Measurements from ENCODE around the gene FBLIM1. TPM values are rescaled to one million over a fixed set of nuclear protein-coding genes. Genes with fewer than 3 reads are reported as not detected.

Gene FBLIM1
- total RNA-seq, 1 donor from 2014 or later, result not detected

DNA sequence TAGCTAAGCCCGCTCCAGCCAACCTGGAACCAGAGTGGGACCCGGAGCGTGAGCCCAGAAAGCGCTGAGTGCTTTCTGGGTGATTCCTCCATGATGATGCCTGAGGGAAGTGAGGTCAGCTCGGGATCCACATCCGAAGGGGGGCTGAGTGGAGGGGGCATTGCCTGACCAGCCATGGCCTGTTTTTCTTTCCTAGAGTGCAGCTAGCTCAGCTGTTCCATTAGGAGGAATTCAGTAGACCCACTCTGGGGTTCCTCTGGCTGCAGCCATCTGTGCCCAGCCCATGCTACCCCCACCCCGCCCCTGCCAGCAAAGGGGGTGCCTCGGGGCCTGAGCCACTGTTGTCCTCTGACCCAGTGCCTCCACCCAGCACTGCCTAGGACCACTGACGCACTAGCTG lies 32.1 kb upstream of the FBLIM1 start:
- Mint-ChIP-seq H3K4me1 (no peaks in the 10 kb centered on the region), H3K36me3 (ENCODE audit: low read depth) (peaks cover 21% of the 10 kb centered on the region), H3K27me3 (no peaks in the 10 kb centered on the region), H3K27ac (no peak overlapping the region), H3K9me3 (no peaks in the 10 kb centered on the region), H3K4me3 (no peak overlapping the region)
- no peak for DNase-seq
- intact Hi-C loops (cut with micrococcal nuclease), result no loop called here

- DNase-seq, result no peak
- H3K4me1 Mint-ChIP-seq, result no peaks in the 10 kb centered on the region
- no peak overlapping the region for H3K27ac Mint-ChIP-seq
- no peak overlapping the region for H3K4me3 Mint-ChIP-seq
- peaks cover 21% of the 10 kb centered on the region for H3K36me3 Mint-ChIP-seq (ENCODE audit: low read depth)
- intact Hi-C loops (cut with micrococcal nuclease), result no loop called here
- no peaks in the 10 kb centered on the region for H3K9me3 Mint-ChIP-seq
- no peaks in the 10 kb centered on the region for H3K27me3 Mint-ChIP-seq
These were observed 31.6 kb upstream of the FBLIM1 start for GRCh38 chr1:15727021-15727420.

DNA sequence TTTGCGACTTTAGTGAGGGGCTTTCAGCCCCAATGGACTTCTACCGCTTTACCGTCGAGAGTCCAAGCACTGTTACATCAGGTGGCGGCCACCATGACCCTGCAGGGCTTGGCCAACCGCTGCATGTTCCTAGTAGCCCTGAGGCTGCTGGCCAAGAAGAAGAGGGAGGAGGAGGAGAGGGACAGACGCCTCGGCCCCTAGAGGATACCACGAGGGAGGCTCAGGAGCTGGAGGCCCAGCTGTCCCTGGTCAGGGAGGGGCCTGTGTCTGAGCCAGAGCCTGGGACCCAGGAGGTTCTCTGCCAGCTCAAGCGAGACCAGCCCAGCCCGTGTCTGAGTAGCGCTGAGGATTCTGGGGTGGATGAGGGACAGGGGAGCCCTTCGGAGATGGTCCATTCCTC lies 31.2 kb upstream of the FBLIM1 start:
- intact Hi-C loops (cut with micrococcal nuclease), result no loop called here
- no peak overlapping the region for H3K4me3 Mint-ChIP-seq
- H3K27me3 Mint-ChIP-seq, result no peaks in the 10 kb centered on the region
- DNase-seq, result no peak
- H3K9me3 Mint-ChIP-seq, result no peaks in the 10 kb centered on the region
- H3K27ac Mint-ChIP-seq, result no peak overlapping the region
- H3K4me1 Mint-ChIP-seq, result no peaks in the 10 kb centered on the region
- H3K36me3 Mint-ChIP-seq (ENCODE audit: low read depth), result peaks cover 23% of the 10 kb centered on the region

GRCh38 chr1:15727866-15728534 lies 30.6 kb upstream of the FBLIM1 start:
- H3K9me3 Mint-ChIP-seq, result no peaks in the 10 kb centered on the region
- H3K4me1 Mint-ChIP-seq, result no peaks in the 10 kb centered on the region
- no peak for DNase-seq
- intact Hi-C loops (cut with micrococcal nuclease), result no loop called here
- H3K4me3 Mint-ChIP-seq, result no peak overlapping the region
- H3K27me3 Mint-ChIP-seq, result no peaks in the 10 kb centered on the region
- H3K36me3 Mint-ChIP-seq (ENCODE audit: low read depth), result peaks cover 20% of the 10 kb centered on the region
- no peak overlapping the region for H3K27ac Mint-ChIP-seq

- Mint-ChIP-seq H3K27me3 (no peaks in the 10 kb centered on the region), H3K27ac (no peak overlapping the region), H3K9me3 (no peaks in the 10 kb centered on the region), H3K4me3 (no peak overlapping the region), H3K4me1 (no peaks in the 10 kb centered on the region), H3K36me3 (ENCODE audit: low read depth) (peaks cover 24% of the 10 kb centered on the region)
- no peak for DNase-seq
- intact Hi-C loops (cut with micrococcal nuclease), result no loop called here
These were observed 29.5 kb upstream of the FBLIM1 start for GRCh38 chr1:15728937-15729657.

GRCh38 chr1:15730423-15730822 lies 28.2 kb upstream of the FBLIM1 start:
- intact Hi-C loops (cut with micrococcal nuclease), result no loop called here
- no peak for DNase-seq
- H3K9me3 Mint-ChIP-seq, result no peaks in the 10 kb centered on the region
- peaks cover 24% of the 10 kb centered on the region for H3K36me3 Mint-ChIP-seq (ENCODE audit: low read depth)
- H3K4me1 Mint-ChIP-seq, result no peaks in the 10 kb centered on the region
- H3K27me3 Mint-ChIP-seq, result no peaks in the 10 kb centered on the region
- no peak overlapping the region for H3K27ac Mint-ChIP-seq
- no peak overlapping the region for H3K4me3 Mint-ChIP-seq

DNA sequence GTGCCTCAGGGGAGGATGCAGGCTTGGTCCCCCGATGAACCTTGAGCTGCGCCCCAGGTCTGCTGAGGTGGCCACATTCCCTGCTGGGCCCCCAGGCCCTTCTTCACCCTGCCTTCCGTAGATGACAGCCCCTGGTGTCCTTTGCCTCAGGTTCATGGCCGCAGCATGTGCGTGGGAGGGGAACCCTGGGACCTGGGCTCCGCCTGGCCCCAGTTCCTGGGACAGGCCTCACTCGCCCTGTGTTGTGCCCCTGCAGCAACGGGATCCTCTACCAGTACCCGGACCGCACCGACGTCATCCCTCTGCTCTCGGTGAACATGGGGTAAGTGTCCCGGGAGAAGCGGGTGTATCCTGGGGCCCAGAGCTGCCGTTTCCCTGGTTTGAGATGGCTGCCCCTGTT lies 27.7 kb upstream of the FBLIM1 start:
- Mint-ChIP-seq H3K4me3 (no peak overlapping the region), H3K36me3 (ENCODE audit: low read depth) (peaks cover 24% of the 10 kb centered on the region), H3K4me1 (no peaks in the 10 kb centered on the region), H3K27ac (no peak overlapping the region), H3K27me3 (no peaks in the 10 kb centered on the region), H3K9me3 (no peaks in the 10 kb centered on the region)
- DNase-seq, result no peak
- intact Hi-C loops (cut with micrococcal nuclease), result no loop called here

- H3K4me3 Mint-ChIP-seq, result no peak overlapping the region
- H3K9me3 Mint-ChIP-seq, result no peaks in the 10 kb centered on the region
- no peaks in the 10 kb centered on the region for H3K4me1 Mint-ChIP-seq
- no peak for DNase-seq
- intact Hi-C loops (cut with micrococcal nuclease), result no loop called here
- H3K27me3 Mint-ChIP-seq, result no peaks in the 10 kb centered on the region
- peaks cover 19% of the 10 kb centered on the region for H3K36me3 Mint-ChIP-seq (ENCODE audit: low read depth)
- H3K27ac Mint-ChIP-seq, result no peak overlapping the region
These were observed 26.6 kb upstream of the FBLIM1 start for GRCh38 chr1:15731735-15732685.

DNA sequence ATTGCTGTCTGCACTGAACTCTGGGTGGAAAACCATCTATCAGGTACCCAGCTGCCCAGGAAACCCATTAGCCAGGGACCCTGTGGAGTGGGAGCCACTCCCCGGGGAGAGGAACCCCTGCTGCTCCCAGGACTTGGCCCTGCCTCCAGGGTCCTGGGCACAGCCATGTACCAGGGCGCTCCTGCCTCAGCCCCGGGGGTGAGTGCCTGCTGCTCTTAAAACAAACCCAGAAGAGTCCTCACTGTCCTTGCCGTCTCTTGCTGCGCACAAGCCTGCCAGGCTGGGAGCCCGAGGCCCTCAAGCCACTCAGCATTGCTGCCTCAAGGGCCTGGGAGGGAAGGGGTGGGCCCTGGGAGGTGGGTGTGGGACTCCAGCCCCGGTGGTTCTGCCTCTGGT lies 25.9 kb upstream of the FBLIM1 start:
- H3K9me3 Mint-ChIP-seq, result no peaks in the 10 kb centered on the region
- H3K4me3 Mint-ChIP-seq, result no peak overlapping the region
- H3K4me1 Mint-ChIP-seq, result no peaks in the 10 kb centered on the region
- H3K27me3 Mint-ChIP-seq, result no peaks in the 10 kb centered on the region
- intact Hi-C loops (cut with micrococcal nuclease), result no loop called here
- H3K27ac Mint-ChIP-seq, result no peak overlapping the region
- no peak for DNase-seq
- H3K36me3 Mint-ChIP-seq (ENCODE audit: low read depth), result peaks cover 17% of the 10 kb centered on the region

DNA sequence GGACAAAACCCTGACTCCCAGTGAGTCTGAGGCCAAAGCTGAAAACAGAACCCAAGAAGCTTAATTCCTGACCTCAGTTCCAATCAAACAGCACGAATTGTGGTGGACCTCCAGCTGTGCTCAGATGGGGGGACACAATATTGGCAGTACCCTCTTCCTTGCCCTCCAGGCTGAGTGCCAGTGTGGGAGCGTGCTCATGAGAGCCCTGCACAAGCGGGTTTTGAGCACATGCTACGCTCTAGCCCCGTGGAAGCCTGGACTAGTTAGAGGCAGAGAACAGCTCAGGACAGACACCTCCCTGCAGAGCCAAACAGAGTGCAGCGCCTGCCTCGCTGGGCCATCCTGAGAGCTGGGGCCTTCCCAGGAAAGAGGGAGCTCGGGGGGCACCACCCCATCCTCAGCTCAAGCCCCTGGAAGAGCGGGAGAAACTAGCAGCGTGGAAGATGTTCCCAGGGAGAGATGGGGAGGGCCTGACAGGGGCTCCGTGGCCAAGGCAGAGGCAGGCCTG lies 25.3 kb upstream of the FBLIM1 start:
- intact Hi-C loops (cut with micrococcal nuclease), result no loop called here
- Mint-ChIP-seq H3K27me3 (no peaks in the 10 kb centered on the region), H3K4me3 (no peak overlapping the region), H3K36me3 (ENCODE audit: low read depth) (peaks cover 12% of the 10 kb centered on the region), H3K4me1 (no peaks in the 10 kb centered on the region), H3K27ac (no peak overlapping the region), H3K9me3 (no peaks in the 10 kb centered on the region)
- no peak for DNase-seq

DNA sequence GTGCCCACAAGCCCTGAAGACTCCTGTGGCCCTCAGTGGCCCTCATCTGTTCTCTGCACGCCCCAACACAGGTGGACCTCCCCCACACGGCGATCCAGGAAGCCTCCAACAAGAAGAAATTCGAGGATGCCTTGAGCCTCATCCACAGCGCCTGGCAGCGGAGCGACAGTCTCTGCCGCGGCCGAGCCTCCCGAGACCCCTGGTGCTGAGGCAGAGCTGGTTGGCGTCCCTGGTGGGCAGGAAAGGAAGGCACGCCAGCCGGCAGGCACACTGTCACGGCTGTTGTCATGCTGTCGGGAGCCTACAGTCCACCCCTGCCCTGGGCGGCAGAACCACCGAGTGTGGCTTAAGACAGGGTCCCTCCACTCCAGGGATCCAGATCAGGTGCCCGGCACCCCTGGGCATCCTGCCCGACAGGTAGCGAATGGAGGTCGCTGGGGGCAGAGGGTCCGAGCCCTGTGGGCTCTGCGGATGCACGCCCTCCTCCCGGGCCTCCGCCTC lies 24.8 kb upstream of the FBLIM1 start:
- H3K27ac Mint-ChIP-seq, result no peak overlapping the region
- no peaks in the 10 kb centered on the region for H3K27me3 Mint-ChIP-seq
- H3K4me1 Mint-ChIP-seq, result no peaks in the 10 kb centered on the region
- no peak for DNase-seq
- no peak overlapping the region for H3K4me3 Mint-ChIP-seq
- intact Hi-C loops (cut with micrococcal nuclease), result no loop called here
- H3K36me3 Mint-ChIP-seq (ENCODE audit: low read depth), result peaks cover 11% of the 10 kb centered on the region
- H3K9me3 Mint-ChIP-seq, result no peaks in the 10 kb centered on the region

GRCh38 chr1:15734296-15734695 lies 24.3 kb upstream of the FBLIM1 start:
- Mint-ChIP-seq H3K4me3 (no peak overlapping the region), H3K27ac (no peak overlapping the region), H3K27me3 (no peaks in the 10 kb centered on the region), H3K4me1 (no peaks in the 10 kb centered on the region), H3K9me3 (no peaks in the 10 kb centered on the region), H3K36me3 (ENCODE audit: low read depth) (peaks cover 11% of the 10 kb centered on the region)
- intact Hi-C loops (cut with micrococcal nuclease), result no loop called here
- DNase-seq, result no peak

DNA sequence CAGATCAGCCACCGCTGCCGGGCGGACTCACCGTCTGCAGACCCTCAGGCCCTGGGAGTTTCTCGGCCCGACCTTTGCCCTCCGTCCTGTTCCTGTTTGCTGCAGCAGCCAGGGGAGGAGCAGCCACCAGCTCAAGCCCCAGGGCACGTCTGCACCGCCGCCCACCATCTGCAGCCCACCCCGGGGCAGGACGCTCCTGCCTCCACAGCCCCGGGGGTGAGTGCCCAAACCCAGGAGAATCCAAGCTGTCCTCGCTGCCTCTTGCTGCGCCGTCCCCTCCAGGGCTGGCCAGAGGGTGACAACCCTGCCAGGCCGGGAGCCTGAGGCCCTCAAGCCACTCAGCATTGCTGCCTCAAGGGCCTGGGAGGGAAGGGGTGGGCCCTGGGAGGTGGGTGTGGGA lies 23.7 kb upstream of the FBLIM1 start:
- DNase-seq, result no peak
- Mint-ChIP-seq H3K36me3 (ENCODE audit: low read depth) (peaks cover 8% of the 10 kb centered on the region), H3K9me3 (no peaks in the 10 kb centered on the region), H3K27ac (no peak overlapping the region), H3K4me3 (no peak overlapping the region), H3K4me1 (no peaks in the 10 kb centered on the region), H3K27me3 (no peaks in the 10 kb centered on the region)
- intact Hi-C loops (cut with micrococcal nuclease), result no loop called here
